Measurements from ENCODE around the gene CCDC87.

Gene CCDC87

DNA sequence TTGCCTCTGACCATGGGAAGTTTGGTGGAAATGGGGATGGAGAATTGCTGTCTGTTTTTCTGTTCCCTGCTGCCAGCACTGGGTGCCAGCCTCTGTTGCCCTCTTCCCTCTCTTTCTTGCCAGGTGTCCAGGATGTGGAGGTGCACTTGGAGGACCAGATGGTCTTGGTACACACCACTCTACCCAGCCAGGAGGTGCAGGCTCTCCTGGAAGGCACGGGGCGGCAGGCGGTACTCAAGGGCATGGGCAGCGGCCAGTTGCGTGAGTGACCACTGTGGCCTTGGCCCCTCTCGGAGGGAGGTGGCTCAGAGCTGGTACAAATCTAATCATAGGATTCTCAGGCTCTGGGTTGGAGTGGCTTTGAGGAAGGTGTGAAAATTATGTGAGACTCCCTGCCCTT is 6.1 kb upstream of the CCDC87 start:
- DNase-seq: no peak
- CTCF ChIA-PET: interaction anchor here (1.2 kb wide), 1 partner anchor 20 kb away, joined by 4 read pairs; no protein-coding TSS in a partner anchor
- 100% methylated on average over 6 of the region's 6 CpGs for whole genome bisulfite sequencing (ENCODE audit: insufficient coverage)
- Histone ChIP-seq H3K36me3 (ENCODE audit: control insufficient read depth in 4 of 4, insufficient read depth in 4 of 4, low read length in 3 of 4) (peaks cover 4 to 33% (median 24%) of the 10 kb centered on the region in 4 experiments), H3K4me1 (ENCODE audit: control extremely low read depth in 1 of 4, control insufficient read depth in 4 of 4, insufficient read depth in 4 of 4, low read length in 3 of 4) (peaks cover 10 to 35% (median 30%) of the 10 kb centered on the region in 4 experiments), H3K27ac (ENCODE audit: insufficient read depth in 1 of 2, low read depth in 1 of 2, low read length in 2 of 2, poor library complexity in 1 of 2, severe bottlenecking in 2 of 2) (no peak overlapping the region), H3K4me3 (ENCODE audit: control insufficient read depth in 1 of 7, extremely low read depth in 1 of 7, insufficient read depth in 4 of 7, low read depth in 2 of 7, low read length in 6 of 7) (no peak overlapping the region), H3K27me3 (replicated peaks in 2 of 5; ENCODE audit: control insufficient read depth in 4 of 5, insufficient read depth in 5 of 5, low read length in 4 of 5) (no peaks in the 10 kb centered on the region), H3K9me3 (ENCODE audit: control extremely low read depth in 1 of 5, control insufficient read depth in 4 of 5, insufficient read depth in 2 of 5, low read depth in 1 of 5, low read length in 4 of 5) (no peaks in the 10 kb centered on the region)
- POLR2A ChIA-PET: interaction anchor here (0.6 to 1.2 kb wide), 2 partner anchors 17 to 61 kb away, joined by 3 read pairs; partner anchors contain the start of gene RBM14

DNA sequence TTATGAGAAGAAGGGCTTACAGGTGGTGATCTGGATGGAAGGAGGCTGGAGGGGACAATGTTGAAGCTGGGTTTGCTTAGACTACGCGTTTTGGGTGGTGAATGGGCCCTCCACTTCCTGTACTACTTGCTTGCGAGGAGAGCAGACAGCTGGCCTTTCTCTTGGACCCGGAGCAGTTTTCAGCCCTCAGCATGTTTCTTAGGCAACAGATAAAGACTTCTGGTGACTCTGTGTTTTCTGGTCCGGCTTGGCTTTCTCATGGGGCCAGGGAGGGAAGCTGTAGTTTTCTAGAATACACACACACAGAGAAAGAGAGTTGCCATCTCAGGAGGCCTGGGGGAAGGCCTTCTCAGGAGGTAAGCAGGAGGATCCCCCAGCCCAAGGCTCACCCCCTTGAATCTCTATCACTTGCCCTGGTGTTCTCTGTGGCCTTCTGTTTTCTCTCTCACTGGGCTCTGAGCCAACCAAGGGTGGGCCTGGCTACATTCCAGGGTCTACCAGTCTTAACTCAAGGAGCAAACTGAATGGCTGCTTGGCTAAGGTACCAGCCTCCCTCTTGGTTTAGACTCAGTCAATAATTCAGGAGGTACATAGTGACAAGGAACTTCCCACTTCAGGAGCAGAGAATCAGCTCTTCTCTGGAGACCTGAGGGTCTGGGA is 2.5 kb upstream of the CCDC87 start:
- Histone ChIP-seq H3K9me3 (ENCODE audit: control extremely low read depth in 1 of 5, control insufficient read depth in 4 of 5, insufficient read depth in 2 of 5, low read depth in 1 of 5, low read length in 4 of 5) (no peaks in the 10 kb centered on the region), H3K4me3 (ENCODE audit: control insufficient read depth in 1 of 7, extremely low read depth in 1 of 7, insufficient read depth in 4 of 7, low read depth in 2 of 7, low read length in 6 of 7) (peak overlapping the region in 3 of 7 experiments; percentile 7 to 61 (median 54)), H3K27me3 (replicated peaks in 2 of 5; ENCODE audit: control insufficient read depth in 4 of 5, insufficient read depth in 5 of 5, low read length in 4 of 5) (no peaks in the 10 kb centered on the region), H3K27ac (ENCODE audit: insufficient read depth in 1 of 2, low read depth in 1 of 2, low read length in 2 of 2, poor library complexity in 1 of 2, severe bottlenecking in 2 of 2) (peak overlapping the region; percentile 55 to 80), H3K4me1 (ENCODE audit: control extremely low read depth in 1 of 4, control insufficient read depth in 4 of 4, insufficient read depth in 4 of 4, low read length in 3 of 4) (peaks cover 13 to 48% (median 40%) of the 10 kb centered on the region in 4 experiments), H3K36me3 (ENCODE audit: control insufficient read depth in 4 of 4, insufficient read depth in 4 of 4, low read length in 3 of 4) (peaks cover 2 to 17% (median 9%) of the 10 kb centered on the region in 4 experiments)
- CTCF ChIA-PET: interaction anchor here (0.8 to 4.3 kb wide), 11 partner anchors 9 to 157 kb away, joined by 3 to 23 read pairs (median 4); partner anchors contain the start of genes MRPL11, RBM14, RBM4 and RBM4B
- DNase-seq: peak in 2 of 3 donors; percentile 85 to 88
- POLR2A ChIA-PET: interaction anchor here (1.2 to 2.3 kb wide), 2 partner anchors 21 to 45 kb away, joined by 3 to 6 read pairs; partner anchors contain the start of gene RBM14
- WGBS (ENCODE audit: insufficient coverage): 35% methylated on average over 4 of the region's 5 CpGs

DNA sequence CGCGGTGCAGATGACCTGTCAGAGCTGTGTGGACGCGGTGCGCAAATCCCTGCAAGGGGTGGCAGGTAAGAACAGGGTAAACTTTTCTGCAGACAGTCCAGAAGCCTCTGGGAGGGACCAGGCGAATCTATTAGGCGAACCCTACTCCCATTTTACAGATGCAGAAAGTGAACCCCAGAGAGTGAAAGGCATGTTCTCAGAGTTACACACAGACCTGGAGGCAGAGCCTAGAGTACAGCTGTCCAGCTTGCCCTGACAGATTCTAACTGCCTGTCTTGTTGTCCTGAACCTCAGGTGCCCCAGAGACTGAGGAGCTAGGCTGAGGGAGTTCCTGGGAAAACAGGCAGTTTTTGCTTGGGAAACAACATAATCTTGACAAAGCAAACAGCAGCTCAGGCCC is 787 bp upstream of the CCDC87 start:
- WGBS (ENCODE audit: insufficient coverage): 58% methylated on average over 7 of the region's 7 CpGs
- H3K4me1 ChIP-seq (ENCODE audit: control extremely low read depth in 1 of 4, control insufficient read depth in 4 of 4, insufficient read depth in 4 of 4, low read length in 3 of 4): peaks cover 8 to 42% (median 35%) of the 10 kb centered on the region in 4 experiments
- POLR2A ChIA-PET: interaction anchor here (0.6 to 1.4 kb wide), 4 partner anchors 13 to 511 kb away, joined by 3 to 4 read pairs (median 4); partner anchors contain the start of gene RBM14
- H3K27me3 ChIP-seq (replicated peaks in 2 of 5; ENCODE audit: control insufficient read depth in 4 of 5, insufficient read depth in 5 of 5, low read length in 4 of 5): no peaks in the 10 kb centered on the region
- CTCF ChIA-PET: interaction anchor here (0.7 to 5.7 kb wide), 7 partner anchors 14 to 85 kb away, joined by 3 to 55 read pairs (median 6); partner anchors contain the start of genes CTSF, RBM4 and RBM4B
- no peak for DNase-seq
- peak overlapping the region; percentile 85 to 88 for H3K27ac ChIP-seq (ENCODE audit: insufficient read depth in 1 of 2, low read depth in 1 of 2, low read length in 2 of 2, poor library complexity in 1 of 2, severe bottlenecking in 2 of 2)
- peak overlapping the region; percentile 49 to 96 (median 85) for H3K4me3 ChIP-seq (ENCODE audit: control insufficient read depth in 1 of 7, extremely low read depth in 1 of 7, insufficient read depth in 4 of 7, low read depth in 2 of 7, low read length in 6 of 7)
- peaks cover 0 to 3% (median 0%) of the 10 kb centered on the region in 4 experiments for H3K36me3 ChIP-seq (ENCODE audit: control insufficient read depth in 4 of 4, insufficient read depth in 4 of 4, low read length in 3 of 4)
- H3K9me3 ChIP-seq (ENCODE audit: control extremely low read depth in 1 of 5, control insufficient read depth in 4 of 5, insufficient read depth in 2 of 5, low read depth in 1 of 5, low read length in 4 of 5): no peaks in the 10 kb centered on the region

DNA sequence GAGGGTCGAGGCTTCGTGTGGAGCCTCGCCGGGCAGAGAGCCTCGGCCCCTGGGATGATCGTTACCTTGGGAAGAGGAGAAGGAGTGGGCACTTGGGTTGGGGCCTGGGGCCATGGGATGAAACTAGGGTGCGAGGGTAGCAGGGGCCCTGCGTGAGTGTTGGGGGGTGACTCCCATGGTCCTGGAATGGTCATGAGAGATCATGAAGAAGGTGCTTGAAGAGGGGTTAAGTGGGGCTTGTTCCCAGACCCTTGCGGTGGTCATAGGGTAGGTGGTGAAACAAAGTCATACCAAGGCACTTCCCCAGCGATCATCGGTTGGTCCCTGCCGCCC is 406 bp upstream of the CCDC87 start:
- 1% methylated on average over 10 of the region's 12 CpGs for WGBS (ENCODE audit: insufficient coverage)
- POLR2A ChIA-PET: interaction anchor here (0.8 to 1.4 kb wide), 4 partner anchors 13 to 45 kb away, joined by 3 to 6 read pairs (median 4); partner anchors contain the start of genes RBM14 and RBM4
- CTCF ChIA-PET: interaction anchor here (0.8 to 5.7 kb wide), 9 partner anchors 14 to 85 kb away, joined by 3 to 55 read pairs (median 8); partner anchors contain the start of genes RBM14, RBM4 and RBM4B

DNA sequence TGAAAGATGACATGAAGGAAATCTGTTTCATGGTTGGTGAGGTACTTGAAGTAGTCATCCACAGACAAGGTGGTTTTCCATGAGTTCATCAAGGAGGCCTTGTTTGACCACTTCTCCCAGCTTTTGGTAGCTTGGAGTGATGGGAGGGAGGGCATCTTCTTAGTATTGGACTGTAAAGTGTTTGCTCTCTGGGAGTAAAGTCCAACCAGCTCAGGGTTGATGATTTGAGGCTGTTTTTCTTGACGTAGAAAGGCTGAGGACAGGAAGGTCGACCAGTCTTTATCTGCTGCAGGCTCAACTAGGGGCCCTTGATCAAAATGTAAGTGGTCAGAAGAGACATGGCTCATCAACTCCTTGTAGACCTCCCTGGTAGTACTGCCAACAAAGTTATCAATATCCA is 1.7 kb downstream of the CCDC87 start:
- ChIA-PET CTCF (interaction anchor here (0.7 to 5.7 kb wide), 9 partner anchors 12 to 94 kb away, joined by 3 to 55 read pairs (median 3); partner anchors contain the start of genes RBM4 and ZDHHC24), POLR2A (interaction anchor here (0.9 kb wide), 1 partner anchor 47 kb away, joined by 3 read pairs; no protein-coding TSS in a partner anchor)
- H3K36me3 ChIP-seq (ENCODE audit: control insufficient read depth in 4 of 4, insufficient read depth in 4 of 4, low read length in 3 of 4): no peaks in the 10 kb centered on the region
- H3K9me3 ChIP-seq (ENCODE audit: control extremely low read depth in 1 of 5, control insufficient read depth in 4 of 5, insufficient read depth in 2 of 5, low read depth in 1 of 5, low read length in 4 of 5): no peaks in the 10 kb centered on the region
- peaks cover 8 to 38% (median 33%) of the 10 kb centered on the region in 4 experiments for H3K4me1 ChIP-seq (ENCODE audit: control extremely low read depth in 1 of 4, control insufficient read depth in 4 of 4, insufficient read depth in 4 of 4, low read length in 3 of 4)
- DNase-seq: no peak
- H3K27me3 ChIP-seq (replicated peaks in 2 of 5; ENCODE audit: control insufficient read depth in 4 of 5, insufficient read depth in 5 of 5, low read length in 4 of 5): no peaks in the 10 kb centered on the region
- H3K4me3 ChIP-seq (ENCODE audit: control insufficient read depth in 1 of 7, extremely low read depth in 1 of 7, insufficient read depth in 4 of 7, low read depth in 2 of 7, low read length in 6 of 7): no peak overlapping the region
- WGBS (ENCODE audit: insufficient coverage): 100% methylated on average over 2 of the region's 2 CpGs
- H3K27ac ChIP-seq (ENCODE audit: insufficient read depth in 1 of 2, low read depth in 1 of 2, low read length in 2 of 2, poor library complexity in 1 of 2, severe bottlenecking in 2 of 2): no peak overlapping the region

More for the DNA sequence above, 406 bp upstream of the CCDC87 start:
- Histone ChIP-seq H3K27ac (ENCODE audit: insufficient read depth in 1 of 2, low read depth in 1 of 2, low read length in 2 of 2, poor library complexity in 1 of 2, severe bottlenecking in 2 of 2) (peak overlapping the region; percentile 85 to 88), H3K4me3 (ENCODE audit: control insufficient read depth in 1 of 7, extremely low read depth in 1 of 7, insufficient read depth in 4 of 7, low read depth in 2 of 7, low read length in 6 of 7) (peak overlapping the region; percentile 49 to 96 (median 85)), H3K36me3 (ENCODE audit: control insufficient read depth in 4 of 4, insufficient read depth in 4 of 4, low read length in 3 of 4) (peaks cover 0 to 3% (median 0%) of the 10 kb centered on the region in 4 experiments), H3K27me3 (replicated peaks in 2 of 5; ENCODE audit: control insufficient read depth in 4 of 5, insufficient read depth in 5 of 5, low read length in 4 of 5) (no peaks in the 10 kb centered on the region), H3K4me1 (ENCODE audit: control extremely low read depth in 1 of 4, control insufficient read depth in 4 of 4, insufficient read depth in 4 of 4, low read length in 3 of 4) (peaks cover 8 to 42% (median 35%) of the 10 kb centered on the region in 4 experiments), H3K9me3 (ENCODE audit: control extremely low read depth in 1 of 5, control insufficient read depth in 4 of 5, insufficient read depth in 2 of 5, low read depth in 1 of 5, low read length in 4 of 5) (no peaks in the 10 kb centered on the region)
- no peak for DNase-seq

- Histone ChIP-seq H3K27me3 (replicated peaks in 2 of 5; ENCODE audit: control insufficient read depth in 4 of 5, insufficient read depth in 5 of 5, low read length in 4 of 5) (no peaks in the 10 kb centered on the region), H3K4me3 (ENCODE audit: control insufficient read depth in 1 of 7, extremely low read depth in 1 of 7, insufficient read depth in 4 of 7, low read depth in 2 of 7, low read length in 6 of 7) (no peak overlapping the region), H3K36me3 (ENCODE audit: control insufficient read depth in 4 of 4, insufficient read depth in 4 of 4, low read length in 3 of 4) (no peaks in the 10 kb centered on the region), H3K27ac (ENCODE audit: insufficient read depth in 1 of 2, low read depth in 1 of 2, low read length in 2 of 2, poor library complexity in 1 of 2, severe bottlenecking in 2 of 2) (no peak overlapping the region), H3K4me1 (ENCODE audit: control extremely low read depth in 1 of 4, control insufficient read depth in 4 of 4, insufficient read depth in 4 of 4, low read length in 3 of 4) (peaks cover 8 to 28% (median 25%) of the 10 kb centered on the region in 4 experiments), H3K9me3 (ENCODE audit: control extremely low read depth in 1 of 5, control insufficient read depth in 4 of 5, insufficient read depth in 2 of 5, low read depth in 1 of 5, low read length in 4 of 5) (no peaks in the 10 kb centered on the region)
- DNase-seq: no peak
- ChIA-PET POLR2A (interaction anchor here (0.7 kb wide), 1 partner anchor 56 kb away, joined by 3 read pairs; no protein-coding TSS in a partner anchor), CTCF (interaction anchor here (1.1 to 5.7 kb wide), 5 partner anchors 11 to 89 kb away, joined by 3 to 55 read pairs (median 6); partner anchors contain the start of gene RBM4)
- 100% methylated on average over 2 of the region's 7 CpGs for WGBS (ENCODE audit: insufficient coverage)
Observed at GRCh38 chr11:66589996-66590675, 2.7 kb downstream of the CCDC87 start.

Measured in common myeloid progenitor, CD34-positive (primary cell).